Activated CD4-positive, alpha-beta T cell treated with anti-CD3 and anti-CD28 coated beads, Interleukin-2, Interleukin-4, amounts not matched to agents 100 ng/mL and 50 ng/mL, durations not matched to agents 16 hours and 8 hours (primary cell): Measurements from ENCODE around the gene CSTPP1.
"Not testable (repeated sequence)": the region's sequence is repeated elsewhere in the genome, so short reads cannot be mapped to it uniquely, and the experiment has no call there.

Experiments used
- DNase-seq: peaks from one replicate; pipeline ENCODE4 v3.0.0-alpha.2; 2020; ENCODE audit warnings: low spot score

CSTPP1 gene

GRCh38 chr11:46912526-46913150 lies 23.9 kb upstream of the CSTPP1 start:
- DNase-seq: no peak

GRCh38 chr11:46913484-46913883 lies 23.1 kb upstream of the CSTPP1 start:
- no peak for DNase-seq

GRCh38 chr11:46914363-46914762 lies 22.2 kb upstream of the CSTPP1 start:
- no peak for DNase-seq

GRCh38 chr11:46914910-46915309 lies 21.7 kb upstream of the CSTPP1 start:
- DNase-seq: no peak

GRCh38 chr11:46916286-46917108 lies 20.1 kb upstream of the CSTPP1 start:
- no peak for DNase-seq

GRCh38 chr11:46917109-46917761 lies 19.3 kb upstream of the CSTPP1 start:
- DNase-seq: no peak

GRCh38 chr11:46917762-46918082 lies 18.8 kb upstream of the CSTPP1 start:
- no peak for DNase-seq

GRCh38 chr11:46918083-46918787 lies 18.3 kb upstream of the CSTPP1 start, which contains the start of gene LRP4:
Gene LRP4, minus strand, starts transcription at chr11:46918550. Its CDS starts 171 bp downstream, at chr11:46918379.
- DNase-seq: no peak

GRCh38 chr11:46918788-46919513 lies 17.6 kb upstream of the CSTPP1 start:
- DNase-seq: no peak

- DNase-seq: no peak
These were observed 15.8 kb upstream of the CSTPP1 start for GRCh38 chr11:46920755-46921154.

GRCh38 chr11:46927928-46928327 lies 8.6 kb upstream of the CSTPP1 start:
- not testable (repeated sequence) for DNase-seq

GRCh38 chr11:46928701-46929100 lies 7.9 kb upstream of the CSTPP1 start:
- not testable (repeated sequence) for DNase-seq

GRCh38 chr11:46930089-46930488 lies 6.5 kb upstream of the CSTPP1 start:
- no peak for DNase-seq

GRCh38 chr11:46942172-46942571 lies 5.6 kb downstream of the CSTPP1 start:
- DNase-seq: no peak

GRCh38 chr11:46944356-46945075 lies 8.0 kb downstream of the CSTPP1 start:
- DNase-seq: no peak

- no peak for DNase-seq
These were observed 11.0 kb downstream of the CSTPP1 start for GRCh38 chr11:46947399-46948077.

- peak; percentile 10 for DNase-seq
These were observed 12.0 kb downstream of the CSTPP1 start for GRCh38 chr11:46948378-46949131.

GRCh38 chr11:46949297-46949696 lies 12.7 kb downstream of the CSTPP1 start:
- no peak for DNase-seq

GRCh38 chr11:46951864-46952263 lies 15.3 kb downstream of the CSTPP1 start:
- no peak for DNase-seq

- no peak for DNase-seq
These were observed 16.0 kb downstream of the CSTPP1 start for GRCh38 chr11:46952553-46952952.
